8988T (cell line): ENCODE results near the gene STK32C.
"Not testable (repeated sequence)": the region's sequence is repeated elsewhere in the genome, so short reads cannot be mapped to it uniquely, and the experiment has no call there.

Experiments used
- DNase-seq: peaks from one replicate; pipeline ENCODE4 v3.0.0; 2011

Gene STK32C

GRCh38 chr10:132227851-132228390, 79.8 kb downstream of the STK32C start:
- no peak for DNase-seq

- no peak for DNase-seq
Observed at GRCh38 chr10:132226586-132227405, 81.0 kb downstream of the STK32C start.

GRCh38 chr10:132225849-132226205, 81.9 kb downstream of the STK32C start:
- DNase-seq: no peak

DNA sequence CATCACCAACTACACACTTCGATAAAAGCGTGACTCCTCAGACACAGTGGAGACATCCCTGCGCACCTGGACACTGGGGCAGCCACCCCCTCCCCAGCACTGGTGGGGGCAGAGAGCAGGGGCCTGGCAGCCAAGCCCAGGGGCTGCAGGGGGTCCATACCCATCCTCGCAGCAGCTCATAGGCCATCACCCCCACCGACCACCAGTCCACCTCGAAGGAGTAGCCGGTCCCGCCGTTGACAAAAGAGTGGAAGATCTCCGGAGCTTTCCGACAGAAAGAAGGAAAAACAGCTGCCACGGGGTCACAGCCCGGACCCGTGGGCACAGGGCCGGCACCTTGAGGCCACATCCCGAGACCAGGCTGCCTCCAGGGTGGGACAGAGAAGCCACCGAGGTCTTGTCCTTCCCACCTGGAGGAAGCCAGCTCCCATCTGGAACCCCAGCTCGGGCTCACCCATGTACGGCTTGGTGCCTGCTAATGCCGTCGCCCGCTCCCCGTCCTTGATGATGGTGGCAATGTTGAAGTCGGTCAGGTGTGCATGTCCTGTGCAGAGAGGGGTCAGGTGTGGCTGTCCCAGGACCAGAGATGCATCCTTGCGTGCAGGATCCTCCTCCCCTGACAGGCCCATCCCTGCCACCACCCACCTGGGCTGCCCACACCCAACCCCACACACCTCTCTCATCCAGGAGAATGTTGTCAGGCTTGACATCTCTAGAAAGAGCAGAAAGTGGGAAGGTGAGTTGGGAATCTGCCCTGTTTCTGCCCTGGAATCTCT, 82.5 kb downstream of the STK32C start:
- no peak for DNase-seq

DNA sequence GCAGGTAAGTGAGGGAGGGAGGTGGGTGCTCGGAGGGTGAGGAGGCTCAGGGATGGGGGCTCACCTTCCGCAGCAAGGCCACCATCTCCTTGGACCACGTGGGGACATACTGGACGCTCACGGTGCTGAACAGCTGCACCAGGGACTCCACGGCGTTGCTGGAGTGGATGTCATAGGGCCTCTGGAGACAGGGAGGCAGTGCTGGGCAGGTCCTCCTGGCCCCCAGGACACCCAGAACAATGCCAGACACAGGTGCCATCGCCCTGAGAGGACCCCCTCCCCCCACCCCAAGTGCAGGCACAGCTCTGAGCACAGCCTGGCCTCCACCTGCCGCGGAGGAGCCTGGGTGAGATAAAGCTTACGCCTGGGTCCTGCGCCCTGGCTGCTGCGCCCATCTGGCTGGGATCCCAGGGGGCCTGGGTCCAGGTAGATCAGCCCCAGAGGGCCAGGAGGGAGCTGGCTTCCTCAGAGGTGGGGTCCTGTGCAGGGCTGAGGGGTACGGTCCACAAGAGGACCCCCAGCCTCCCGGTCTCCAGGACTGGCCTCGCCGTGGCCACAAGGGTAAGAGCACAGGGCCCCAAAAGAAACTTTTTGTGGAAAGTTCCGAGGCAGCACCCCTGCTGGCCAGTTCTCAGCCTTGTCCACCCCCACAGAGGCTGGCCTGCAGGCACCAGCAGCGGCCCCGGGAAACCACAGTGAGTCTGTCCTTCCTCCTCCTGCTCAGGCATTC, 83.2 kb downstream of the STK32C start:
- DNase-seq: no peak

DNA sequence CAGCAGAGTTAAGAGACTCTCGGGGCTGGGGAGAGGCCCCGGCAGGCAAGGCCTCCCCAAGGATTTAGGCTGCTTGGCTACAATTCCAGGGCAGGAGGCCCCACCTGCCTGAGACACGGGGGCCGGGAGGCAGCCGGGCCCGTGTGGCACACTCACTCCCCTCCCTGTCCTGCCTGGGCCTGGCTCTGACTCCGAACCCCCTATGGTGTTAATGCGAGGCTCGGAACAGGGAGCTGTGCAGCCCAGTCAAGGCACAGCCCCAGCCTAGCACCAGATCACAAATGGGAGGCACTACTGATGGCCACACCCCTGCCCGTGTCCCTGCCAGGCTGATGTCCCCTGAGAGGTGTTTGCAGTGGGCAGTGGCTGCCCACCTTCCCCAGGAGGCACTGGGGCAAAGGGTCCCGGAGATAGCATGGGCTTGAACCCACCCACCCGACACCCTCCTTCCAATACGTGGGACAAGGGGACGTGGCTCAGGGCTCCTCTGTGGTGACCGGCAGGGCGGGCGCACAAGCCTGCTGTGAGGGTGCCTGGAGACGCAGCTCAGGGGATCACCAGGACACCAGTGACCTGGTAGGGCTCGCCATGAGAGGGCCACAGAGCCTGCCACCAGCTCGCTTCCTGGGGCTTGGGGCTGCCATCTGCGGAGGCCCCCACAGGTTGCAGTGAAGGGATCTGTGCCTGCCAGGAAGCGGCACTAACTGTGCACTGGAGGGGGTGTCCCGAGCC, 84.0 kb downstream of the STK32C start:
- DNase-seq: no peak

GRCh38 chr10:132223156-132223590, 84.6 kb downstream of the STK32C start:
- peak; percentile 94 for DNase-seq

GRCh38 chr10:132222726-132223125, 85.0 kb downstream of the STK32C start:
- no peak for DNase-seq

GRCh38 chr10:132220996-132221395, 86.8 kb downstream of the STK32C start:
- DNase-seq: not testable (repeated sequence)

GRCh38 chr10:132220061-132220460, 87.7 kb downstream of the STK32C start:
- no peak for DNase-seq

DNA sequence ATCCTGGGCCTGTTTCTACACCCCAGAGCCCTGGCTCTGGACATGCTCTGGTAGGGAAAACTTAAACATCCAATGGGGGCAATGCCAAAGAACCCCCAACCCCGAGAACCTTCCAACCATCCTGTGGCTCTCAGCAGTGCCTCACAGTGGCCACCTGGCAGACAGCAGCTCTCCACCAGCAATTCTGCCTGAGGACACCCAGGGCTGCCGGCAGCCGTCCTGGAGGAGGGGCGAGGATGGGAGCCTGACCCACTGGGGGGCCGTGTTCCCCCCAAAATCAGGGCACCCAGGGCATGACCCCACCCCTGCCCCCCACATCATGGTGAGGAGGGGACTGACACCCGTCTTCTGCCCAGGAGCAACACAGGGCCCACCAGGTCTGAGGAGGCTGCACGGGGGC, 88.3 kb downstream of the STK32C start:
- DNase-seq: no peak

- DNase-seq: not testable (repeated sequence)
Observed at GRCh38 chr10:132216441-132216840, 91.3 kb downstream of the STK32C start.

GRCh38 chr10:132213917-132214316, 93.8 kb downstream of the STK32C start:
- DNase-seq: no peak

GRCh38 chr10:132212816-132213215, 94.9 kb downstream of the STK32C start:
- DNase-seq: no peak

DNA sequence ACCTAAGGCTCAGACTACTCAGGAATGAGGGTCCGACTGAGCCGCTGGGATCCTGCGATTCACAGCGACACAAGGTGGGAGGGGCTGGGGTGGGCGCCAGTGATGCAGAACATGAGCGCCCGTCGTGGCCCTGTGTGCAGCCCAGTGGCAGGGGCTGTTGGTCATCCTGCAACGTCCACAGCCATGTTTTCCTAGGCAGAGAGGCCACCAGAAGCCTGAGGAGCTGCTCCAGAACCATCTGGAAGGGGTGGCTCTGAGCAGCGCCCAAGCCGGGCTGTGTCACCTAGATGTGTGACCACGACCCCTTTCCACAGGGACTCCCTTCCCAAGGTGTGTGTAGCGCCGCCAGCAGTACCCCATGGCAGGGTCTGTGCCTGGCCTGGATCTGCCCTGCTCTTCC, 96.5 kb downstream of the STK32C start:
- DNase-seq: no peak

- DNase-seq: no peak
Observed at GRCh38 chr10:132210766-132211165, 97.0 kb downstream of the STK32C start.

DNA sequence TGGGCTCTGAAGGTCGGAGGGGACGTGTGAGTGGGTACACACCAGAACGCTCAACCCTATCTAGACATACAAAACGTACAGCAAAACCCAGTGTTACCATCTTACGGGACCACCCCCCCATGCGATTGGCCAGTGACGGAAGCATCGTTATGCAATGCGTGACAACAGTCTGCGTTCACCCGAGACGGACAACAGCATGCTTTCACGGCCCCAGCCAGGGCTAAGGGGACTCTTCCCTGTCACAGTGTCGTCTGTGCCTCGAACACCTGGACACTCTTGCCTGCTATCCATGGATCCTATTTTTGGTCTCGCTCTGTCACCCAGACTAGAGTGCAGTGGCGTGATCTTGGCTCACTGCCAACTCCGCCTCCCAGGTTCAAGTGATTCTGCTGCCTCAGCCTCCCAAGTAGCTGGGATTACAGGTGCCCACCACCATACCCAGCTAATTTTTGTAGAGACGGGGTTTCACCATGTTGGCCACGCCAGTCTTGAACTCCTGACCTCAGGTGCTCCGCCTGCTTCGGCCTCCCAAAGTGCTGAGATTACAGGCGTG, 97.7 kb downstream of the STK32C start:
- DNase-seq: no peak

GRCh38 chr10:132209130-132209529, 98.6 kb downstream of the STK32C start:
- DNase-seq: no peak

DNA sequence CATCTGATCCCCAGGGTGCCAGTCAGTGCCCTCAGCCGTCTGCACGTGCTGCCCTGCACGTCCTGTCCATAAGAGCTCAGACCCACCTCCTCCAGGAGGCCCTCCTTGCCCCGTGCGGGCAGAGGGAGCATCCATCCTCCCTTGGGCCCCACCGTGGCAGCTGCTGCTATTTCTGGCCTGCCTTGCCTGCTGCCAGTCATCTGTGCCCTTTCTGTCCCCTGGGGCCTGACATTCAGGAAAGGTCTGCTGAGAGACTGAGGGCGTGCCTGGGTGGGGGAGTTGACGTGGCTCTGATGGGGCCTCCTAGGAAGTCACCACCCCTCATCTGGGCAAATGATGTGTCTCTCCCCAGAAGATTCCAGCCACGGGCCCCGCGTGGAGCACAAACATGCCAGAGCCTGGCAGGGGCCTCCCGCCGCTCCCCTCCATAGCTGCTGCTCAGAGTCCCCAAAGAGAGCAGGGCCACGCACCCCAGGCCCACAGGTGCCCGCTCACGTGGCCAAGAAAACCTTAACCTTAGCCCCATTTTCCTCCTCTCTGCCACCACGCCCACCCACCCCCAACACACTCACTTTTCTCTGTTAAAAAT, 99.2 kb downstream of the STK32C start:
- no peak for DNase-seq

DNA sequence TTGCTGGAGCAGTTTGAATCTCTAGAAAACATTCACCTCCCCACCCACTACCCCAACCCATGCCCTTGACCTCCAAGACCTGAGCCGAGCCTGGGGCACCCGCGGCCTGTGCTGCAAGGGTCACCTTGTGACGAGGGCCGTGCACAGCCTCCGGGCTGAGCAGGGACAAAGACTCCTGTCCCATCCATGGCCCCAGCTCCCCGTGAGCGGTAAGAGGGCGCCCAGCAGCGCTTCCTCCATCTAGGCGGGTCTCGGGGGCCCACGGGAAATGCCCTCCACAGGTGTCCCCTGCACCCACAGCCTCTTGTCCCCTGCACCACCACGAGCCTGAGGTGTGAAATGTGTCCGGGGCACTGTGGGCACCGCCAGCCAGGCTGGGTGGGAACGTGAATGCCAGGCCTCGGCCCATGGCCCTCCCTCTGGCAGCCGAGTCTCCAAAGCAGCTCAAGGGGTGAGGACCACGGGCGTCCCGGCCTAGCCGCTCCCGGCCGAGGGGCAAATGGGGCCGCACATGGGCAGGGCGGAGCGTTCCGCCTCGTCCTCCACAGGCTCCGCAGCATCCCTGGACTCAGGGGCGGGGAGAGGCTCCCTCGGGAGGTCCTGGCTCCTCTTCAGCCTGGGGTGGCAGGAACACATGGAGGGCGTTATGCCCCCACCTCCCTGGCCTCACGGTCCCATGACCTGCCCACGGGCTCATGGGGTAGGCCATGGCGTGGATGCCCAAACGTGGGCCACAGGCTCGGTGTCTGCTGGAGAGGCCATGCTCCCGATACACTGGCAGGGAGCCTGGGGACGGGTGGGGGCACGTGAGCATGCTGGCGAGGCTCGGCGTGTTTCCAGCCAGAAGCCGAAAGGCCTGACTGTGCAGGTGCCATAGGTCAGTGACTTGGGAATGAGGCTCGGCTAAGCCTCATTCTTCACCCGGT, 100.0 kb downstream of the STK32C start:
- no peak for DNase-seq
